ENCODE data around the gene MDC1. TPM values are rescaled to one million over a fixed set of nuclear protein-coding genes. Genes with fewer than 3 reads are reported as not detected.

MDC1 gene
- total RNA-seq, 5 donors from 2014 or later (not counting 1 experiment from before 2014, with no cell fraction given) = 42.3 to 69.7 (median 53.4) TPM

DNA sequence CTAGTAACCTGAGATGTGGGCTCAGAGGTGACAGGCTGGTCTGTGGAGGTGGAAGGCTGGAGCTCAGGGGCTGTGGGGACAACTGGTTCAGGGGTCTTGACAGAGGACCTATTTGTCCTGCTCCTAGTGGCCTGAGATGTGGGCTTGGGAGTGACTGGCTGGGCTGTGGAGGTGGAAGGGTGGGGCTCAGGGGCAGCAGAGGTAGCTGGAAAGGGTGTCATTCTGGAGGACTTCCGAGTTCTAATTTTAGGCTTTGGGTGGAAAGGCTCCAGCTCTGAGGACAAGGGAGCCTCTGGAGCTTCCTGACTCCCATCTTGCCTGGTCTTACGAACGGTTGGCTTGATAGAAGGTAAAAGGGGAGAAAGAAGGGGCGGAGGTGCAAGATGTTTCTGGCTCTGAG, 11.5 kb downstream of the MDC1 start:
- no peaks in the 10 kb centered on the region for H3K27me3 Mint-ChIP-seq
- H3K27ac Mint-ChIP-seq = peak overlapping the region in 1 of 2 donors; percentile 34
- no peaks in the 10 kb centered on the region for H3K4me1 ChIP-seq (ENCODE audit: control insufficient read depth in 1 of 2, extremely low read depth in 1 of 2, insufficient read depth in 2 of 2, low read length in 2 of 2)
- H3K36me3 ChIP-seq (ENCODE audit: control insufficient read depth in 2 of 2, extremely low read depth in 1 of 2, insufficient read depth in 1 of 2, low read length in 1 of 2) = peaks cover 13 to 38% of the 10 kb centered on the region in 2 donors
- H3K4me3 ChIP-seq (ENCODE audit: control insufficient read depth in 1 of 2, extremely low read depth in 1 of 2, low read length in 1 of 2) = no peak overlapping the region
- WGBS (ENCODE audit: insufficient coverage) = 100% methylated on average over 2 of the region's 4 CpGs
- peaks cover 54% of the 10 kb centered on the region for H3K36me3 Mint-ChIP-seq
- H3K9me3 Mint-ChIP-seq = no peaks in the 10 kb centered on the region
- DNase-seq = no peak
- POLR2A ChIA-PET = interaction anchor here in 1 of 2 donors (0.6 to 0.7 kb wide), 2 partner anchors 12 to 896 kb away, joined by 3 to 8 read pairs; no protein-coding TSS in a partner anchor
- no peaks in the 10 kb centered on the region for H3K9me3 ChIP-seq
- no peak for ATAC-seq (replicated peaks in 1 of 4)
- no peak overlapping the region for H3K4me3 Mint-ChIP-seq
- H3K27ac ChIP-seq (ENCODE audit: low read length) = no peak overlapping the region
- no peaks in the 10 kb centered on the region for H3K27me3 ChIP-seq (replicated peaks in 1 of 2; ENCODE audit: control insufficient read depth in 2 of 2, extremely low read depth in 1 of 2, insufficient read depth in 2 of 2, low read length in 1 of 2)
- CTCF ChIA-PET = interaction anchor here in 1 of 2 donors (0.6 kb wide), 1 partner anchor 25 kb away, joined by 4 read pairs; no protein-coding TSS in a partner anchor
- H3K4me1 Mint-ChIP-seq = peaks cover 0 to under 1% (median 0%) of the 10 kb centered on the region in 3 donors

DNA sequence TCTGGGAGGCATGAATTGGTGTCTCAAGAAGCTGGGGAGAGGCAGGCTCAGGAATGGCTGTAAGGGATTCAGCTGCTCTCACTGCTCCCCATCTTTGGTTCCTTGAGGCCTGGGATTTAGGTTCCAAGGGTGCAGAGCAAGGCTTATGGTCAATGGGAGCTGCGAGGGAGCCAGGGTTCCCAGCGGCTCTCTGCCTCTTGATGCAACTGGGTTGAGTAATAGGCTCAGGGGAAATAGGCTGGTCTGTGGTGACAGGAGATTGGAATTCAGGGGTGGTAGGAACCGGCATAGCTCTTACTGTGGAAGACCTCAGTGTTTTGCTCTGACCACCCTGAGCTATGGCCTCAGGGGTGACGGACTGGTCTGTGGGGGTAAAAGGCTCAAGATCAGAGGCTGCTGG, 13.3 kb downstream of the MDC1 start:
- CTCF ChIA-PET = interaction anchor here in 1 of 2 donors (0.6 kb wide), 1 partner anchor 30 kb away, joined by 3 read pairs; no protein-coding TSS in a partner anchor
- 100% methylated on average over 4 of the region's 4 CpGs for WGBS (ENCODE audit: insufficient coverage)
- Mint-ChIP-seq H3K9me3 (no peaks in the 10 kb centered on the region), H3K4me3 (no peak overlapping the region), H3K27me3 (no peaks in the 10 kb centered on the region), H3K4me1 (no peaks in the 10 kb centered on the region), H3K27ac (no peak overlapping the region), H3K36me3 (peaks cover 58% of the 10 kb centered on the region)
- Histone ChIP-seq H3K4me1 (ENCODE audit: control insufficient read depth in 1 of 2, extremely low read depth in 1 of 2, insufficient read depth in 2 of 2, low read length in 2 of 2) (no peaks in the 10 kb centered on the region), H3K27me3 (replicated peaks in 1 of 2; ENCODE audit: control insufficient read depth in 2 of 2, extremely low read depth in 1 of 2, insufficient read depth in 2 of 2, low read length in 1 of 2) (no peaks in the 10 kb centered on the region), H3K36me3 (ENCODE audit: control insufficient read depth in 2 of 2, extremely low read depth in 1 of 2, insufficient read depth in 1 of 2, low read length in 1 of 2) (peaks cover 13 to 36% of the 10 kb centered on the region in 2 donors), H3K27ac (ENCODE audit: low read length) (no peak overlapping the region), H3K4me3 (ENCODE audit: control insufficient read depth in 1 of 2, extremely low read depth in 1 of 2, low read length in 1 of 2) (no peak overlapping the region), H3K9me3 (no peaks in the 10 kb centered on the region)
- DNase-seq = no peak
- ATAC-seq (replicated peaks in 1 of 4) = no peak
- POLR2A ChIA-PET = no interaction called here

DNA sequence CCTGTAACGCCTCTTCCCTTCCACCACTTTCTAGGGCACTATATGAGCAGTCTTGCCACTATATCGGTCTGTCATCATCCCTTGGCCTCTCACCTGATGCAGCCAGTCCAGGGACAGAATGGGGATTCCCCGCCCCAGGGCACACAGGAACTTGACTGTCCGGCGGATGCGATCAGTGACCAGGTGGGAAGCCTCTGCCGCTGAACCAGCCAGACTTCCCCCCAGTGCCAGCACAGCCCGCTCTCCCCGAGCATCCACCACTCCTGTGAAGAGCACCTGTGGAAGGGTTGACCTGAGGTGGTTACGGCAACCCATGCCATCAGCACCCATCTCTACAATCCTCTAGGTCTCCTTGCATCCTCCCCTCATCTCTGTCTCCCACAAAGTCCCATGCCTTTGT, 14.1 kb downstream of the MDC1 start:
- no peaks in the 10 kb centered on the region for H3K4me1 ChIP-seq (ENCODE audit: control insufficient read depth in 1 of 2, extremely low read depth in 1 of 2, insufficient read depth in 2 of 2, low read length in 2 of 2)
- H3K27me3 ChIP-seq (replicated peaks in 1 of 2; ENCODE audit: control insufficient read depth in 2 of 2, extremely low read depth in 1 of 2, insufficient read depth in 2 of 2, low read length in 1 of 2) = no peaks in the 10 kb centered on the region
- Mint-ChIP-seq H3K4me3 (no peak overlapping the region), H3K4me1 (no peaks in the 10 kb centered on the region), H3K27ac (no peak overlapping the region), H3K9me3 (no peaks in the 10 kb centered on the region), H3K36me3 (peaks cover 55% of the 10 kb centered on the region), H3K27me3 (no peaks in the 10 kb centered on the region)
- CTCF ChIA-PET = no interaction called here
- H3K36me3 ChIP-seq (ENCODE audit: control insufficient read depth in 2 of 2, extremely low read depth in 1 of 2, insufficient read depth in 1 of 2, low read length in 1 of 2) = peaks cover 13 to 30% of the 10 kb centered on the region in 2 donors
- no peaks in the 10 kb centered on the region for H3K9me3 ChIP-seq
- H3K27ac ChIP-seq (ENCODE audit: low read length) = no peak overlapping the region
- ATAC-seq (replicated peaks in 1 of 4) (no peak), DNase-seq (no peak)
- H3K4me3 ChIP-seq (ENCODE audit: control insufficient read depth in 1 of 2, extremely low read depth in 1 of 2, low read length in 1 of 2) = no peak overlapping the region
- POLR2A ChIA-PET = no interaction called here
- WGBS (ENCODE audit: insufficient coverage) = 96% methylated on average over 6 of the region's 10 CpGs

DNA sequence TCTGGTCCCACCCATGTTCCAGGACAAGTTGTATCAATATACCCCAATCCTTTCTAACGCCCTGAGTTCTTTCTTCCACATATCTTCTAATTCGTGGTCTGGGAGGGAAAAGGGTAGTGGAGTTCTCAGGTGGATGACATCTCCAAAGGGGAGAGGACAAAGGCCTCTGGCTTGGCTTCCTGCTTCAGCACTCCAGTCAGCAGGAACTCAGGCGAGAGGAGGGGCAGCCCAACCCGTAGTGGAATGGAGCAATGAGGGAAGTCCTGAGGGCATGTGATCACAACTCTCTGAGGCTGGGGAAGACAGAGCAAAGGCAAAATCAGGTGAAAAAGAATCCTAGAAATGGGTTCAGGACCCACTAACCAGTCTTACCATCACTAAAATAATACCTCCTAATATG, 16.7 kb downstream of the MDC1 start:
- no peaks in the 10 kb centered on the region for H3K9me3 ChIP-seq
- Mint-ChIP-seq H3K4me1 (no peaks in the 10 kb centered on the region), H3K27ac (no peak overlapping the region), H3K36me3 (peaks cover 40% of the 10 kb centered on the region), H3K27me3 (no peaks in the 10 kb centered on the region), H3K9me3 (no peaks in the 10 kb centered on the region), H3K4me3 (no peak overlapping the region)
- H3K4me1 ChIP-seq (ENCODE audit: control insufficient read depth in 1 of 2, extremely low read depth in 1 of 2, insufficient read depth in 2 of 2, low read length in 2 of 2) = no peaks in the 10 kb centered on the region
- POLR2A ChIA-PET = interaction anchor here in 1 of 2 donors (0.6 kb wide), 1 partner anchor 539 kb away, joined by 5 read pairs; the partner anchor contains the start of gene TRIM10
- H3K4me3 ChIP-seq (ENCODE audit: control insufficient read depth in 1 of 2, extremely low read depth in 1 of 2, low read length in 1 of 2) = no peak overlapping the region
- ATAC-seq (replicated peaks in 1 of 4) (no peak), DNase-seq (no peak)
- WGBS (ENCODE audit: insufficient coverage) = no CpG with 5 or more reads among the region's 4 CpGs
- H3K27me3 ChIP-seq (replicated peaks in 1 of 2; ENCODE audit: control insufficient read depth in 2 of 2, extremely low read depth in 1 of 2, insufficient read depth in 2 of 2, low read length in 1 of 2) = no peaks in the 10 kb centered on the region
- H3K36me3 ChIP-seq (ENCODE audit: control insufficient read depth in 2 of 2, extremely low read depth in 1 of 2, insufficient read depth in 1 of 2, low read length in 1 of 2) = peaks cover 13 to 23% of the 10 kb centered on the region in 2 donors
- no peak overlapping the region for H3K27ac ChIP-seq (ENCODE audit: low read length)
- CTCF ChIA-PET = interaction anchor here in 1 of 2 donors (0.5 to 1.0 kb wide), 2 partner anchors 21 to 147 kb away, joined by 3 to 5 read pairs; no protein-coding TSS in a partner anchor

DNA sequence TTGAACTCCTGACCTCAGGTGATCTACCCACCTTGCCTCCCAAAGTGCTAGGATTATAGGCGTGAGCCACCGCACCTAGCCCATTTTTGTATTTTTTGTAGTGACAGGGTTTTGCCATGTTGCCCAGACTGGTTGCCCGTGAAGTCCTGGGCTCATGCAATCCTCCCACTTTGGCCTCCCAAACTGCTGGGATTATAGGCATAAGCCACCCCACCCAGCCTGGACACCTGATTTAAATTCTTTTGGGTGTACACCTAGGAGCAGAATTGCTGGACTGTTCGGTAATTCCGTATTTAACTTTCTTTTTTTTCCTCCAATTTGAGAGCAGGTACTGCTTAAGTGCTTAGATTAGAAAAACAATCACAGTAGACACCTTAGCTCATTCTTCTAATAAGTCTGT, 20.6 kb downstream of the MDC1 start:
- H3K4me3 Mint-ChIP-seq = no peak overlapping the region
- Histone ChIP-seq H3K27me3 (replicated peaks in 1 of 2; ENCODE audit: control insufficient read depth in 2 of 2, extremely low read depth in 1 of 2, insufficient read depth in 2 of 2, low read length in 1 of 2) (no peaks in the 10 kb centered on the region), H3K4me3 (ENCODE audit: control insufficient read depth in 1 of 2, extremely low read depth in 1 of 2, low read length in 1 of 2) (no peak overlapping the region), H3K4me1 (ENCODE audit: control insufficient read depth in 1 of 2, extremely low read depth in 1 of 2, insufficient read depth in 2 of 2, low read length in 2 of 2) (peaks cover under 1 to 2% of the 10 kb centered on the region in 2 experiments), H3K36me3 (ENCODE audit: control insufficient read depth in 2 of 2, extremely low read depth in 1 of 2, insufficient read depth in 1 of 2, low read length in 1 of 2) (peaks cover 0 to 3% of the 10 kb centered on the region in 2 donors), H3K9me3 (no peaks in the 10 kb centered on the region), H3K27ac (ENCODE audit: low read length) (no peak overlapping the region)
- H3K9me3 Mint-ChIP-seq = no peaks in the 10 kb centered on the region
- H3K36me3 Mint-ChIP-seq = peaks cover 11% of the 10 kb centered on the region
- ChIA-PET CTCF (no interaction called here), POLR2A (no interaction called here)
- ATAC-seq (replicated peaks in 1 of 4) = no peak
- no peak overlapping the region for H3K27ac Mint-ChIP-seq
- WGBS (ENCODE audit: insufficient coverage) = 100% methylated on average over 2 of the region's 5 CpGs
- no peak for DNase-seq
- H3K27me3 Mint-ChIP-seq = no peaks in the 10 kb centered on the region
- H3K4me1 Mint-ChIP-seq = peaks cover 4 to 6% (median 4%) of the 10 kb centered on the region in 3 donors

DNA sequence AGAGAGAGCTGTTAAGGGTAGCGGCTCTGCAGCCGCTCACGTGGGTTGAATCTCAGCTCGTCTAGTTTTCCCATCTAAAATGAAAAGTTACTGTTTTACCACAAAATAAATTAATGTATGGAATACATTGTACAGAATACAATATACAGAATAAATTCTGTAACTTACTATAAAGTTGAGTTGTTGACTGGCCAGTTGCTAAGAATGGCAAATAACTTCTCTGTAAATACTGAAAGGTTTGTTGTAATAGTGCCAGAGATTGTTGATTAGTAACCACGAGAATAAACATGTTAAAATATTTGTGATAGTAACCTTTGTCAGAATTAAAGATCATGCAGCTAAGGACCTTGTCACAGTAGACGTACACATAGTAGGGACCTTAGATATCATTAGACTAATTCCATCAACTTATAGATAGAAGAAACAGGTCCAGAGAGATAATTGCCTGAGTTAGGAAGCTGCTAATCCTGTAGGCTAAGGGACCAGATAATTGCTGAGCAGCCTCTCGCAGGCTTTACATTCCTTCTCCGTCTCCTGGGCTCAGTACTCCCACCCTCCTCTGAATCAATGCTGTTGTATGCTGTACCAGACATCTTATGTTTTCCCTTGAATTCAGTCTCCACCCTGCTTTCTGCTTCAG, 25.8 kb downstream of the MDC1 start:
- ChIA-PET CTCF (interaction anchor here in 1 of 2 donors (0.7 to 1.5 kb wide), 3 partner anchors 12 to 39 kb away, joined by 3 to 4 read pairs (median 4); partner anchors contain the start of gene DHX16), POLR2A (no interaction called here)
- DNase-seq (no peak), ATAC-seq (replicated peaks in 1 of 4) (no peak)
- H3K9me3 Mint-ChIP-seq = no peaks in the 10 kb centered on the region
- no peaks in the 10 kb centered on the region for H3K36me3 Mint-ChIP-seq
- Histone ChIP-seq H3K4me3 (ENCODE audit: control insufficient read depth in 1 of 2, extremely low read depth in 1 of 2, low read length in 1 of 2) (peak overlapping the region; percentile 57 to 72), H3K27ac (ENCODE audit: low read length) (peak overlapping the region; percentile 20), H3K27me3 (replicated peaks in 1 of 2; ENCODE audit: control insufficient read depth in 2 of 2, extremely low read depth in 1 of 2, insufficient read depth in 2 of 2, low read length in 1 of 2) (no peaks in the 10 kb centered on the region), H3K9me3 (no peaks in the 10 kb centered on the region), H3K36me3 (ENCODE audit: control insufficient read depth in 2 of 2, extremely low read depth in 1 of 2, insufficient read depth in 1 of 2, low read length in 1 of 2) (no peaks in the 10 kb centered on the region), H3K4me1 (ENCODE audit: control insufficient read depth in 1 of 2, extremely low read depth in 1 of 2, insufficient read depth in 2 of 2, low read length in 2 of 2) (peaks cover 21 to 42% of the 10 kb centered on the region in 2 experiments)
- WGBS (ENCODE audit: insufficient coverage) = 100% methylated on average over 1 of the region's 8 CpGs
- peaks cover 41 to 46% (median 45%) of the 10 kb centered on the region in 3 donors for H3K4me1 Mint-ChIP-seq
- peak overlapping the region; percentile 82 to 96 (median 86) for H3K4me3 Mint-ChIP-seq
- H3K27me3 Mint-ChIP-seq = no peaks in the 10 kb centered on the region
- peak overlapping the region; percentile 84 to 87 for H3K27ac Mint-ChIP-seq
